Hepatocyte (in vitro differentiated cells): ENCODE results near the gene CUX1. TPM values are rescaled to one million over a fixed set of nuclear protein-coding genes. Genes with fewer than 3 reads are reported as not detected.

Experiments used
- DNase-seq: peaks from one replicate; pipeline ENCODE4 v3.0.0-alpha.2; 2016; ENCODE audit warnings: low spot score
- H2AFZ ChIP-seq: fragments of 200-600 bp; sonication (generic); 2 replicates; pipeline ENCODE4 v1.6.0; 2016; ENCODE audit warnings: antibody characterized with exemption, mild to moderate bottlenecking
- H3K27ac ChIP-seq: fragments of 200-600 bp; sonication (generic); 2 replicates; pipeline ENCODE4 v1.5.1; 2016; ENCODE audit warnings: mild to moderate bottlenecking
- H3K27me3 ChIP-seq: fragments of 200-600 bp; sonication (generic); 2 replicates; pipeline ENCODE4 v1.6.1; 2016
- H3K36me3 ChIP-seq: fragments of 200-600 bp; sonication (generic); replicated peaks from 2 replicates; pipeline ENCODE4 v1.5.1; 2016; ENCODE audit warnings: low read depth; ENCODE audit not compliant: insufficient read depth
- H3K4me1 ChIP-seq: fragments of 200-600 bp; sonication (generic); 2 replicates; pipeline ENCODE4 v1.5.1; 2016; ENCODE audit warnings: mild to moderate bottlenecking, moderate library complexity; ENCODE audit not compliant: insufficient read depth
- H3K4me2 ChIP-seq: fragments of 200-600 bp; sonication (generic); 2 replicates; pipeline ENCODE4 v1.6.0; 2016
- H3K4me3 ChIP-seq: fragments of 200-600 bp; sonication (generic); 2 replicates; pipeline ENCODE4 v1.5.1; 2016; ENCODE audit warnings: mild to moderate bottlenecking
- H3K79me2 ChIP-seq: fragments of 200-600 bp; sonication (generic); 2 replicates; pipeline ENCODE4 v1.6.0; 2017; ENCODE audit warnings: mild to moderate bottlenecking
- H3K9me2 ChIP-seq: fragments of 200-600 bp; sonication (generic); replicated peaks from 2 replicates; pipeline ENCODE4 v1.6.0; 2017; ENCODE audit warnings: mild to moderate bottlenecking; ENCODE audit not compliant: insufficient read depth
- H3K9me3 ChIP-seq: fragments of 200-600 bp; sonication (generic); 2 replicates; pipeline ENCODE4 v1.5.1; 2016; ENCODE audit warnings: low read depth, mild to moderate bottlenecking
- H4K20me1 ChIP-seq: fragments of 200-600 bp; sonication (generic); 2 replicates; pipeline ENCODE4 v1.6.0; 2016; ENCODE audit warnings: mild to moderate bottlenecking; ENCODE audit not compliant: insufficient read depth, poor library complexity, severe bottlenecking
- CTCF ChIP-seq: fragments of 200-600 bp; sonication (generic); IDR thresholded peaks from 2 replicates; pipeline ENCODE4 v1.5.1; 2016; ENCODE audit warnings: antibody characterized with exemption, mild to moderate bottlenecking; ENCODE audit not compliant: poor library complexity
- EZH2 ChIP-seq: fragments of 200-600 bp; sonication (generic); IDR thresholded peaks from 2 replicates; pipeline ENCODE4 v1.6.1; 2016; ENCODE audit warnings: antibody characterized with exemption, mild to moderate bottlenecking, borderline replicate concordance
- EZH2phosphoT487 ChIP-seq: fragments of 200-600 bp; sonication (generic); IDR thresholded peaks from one replicate; pipeline ENCODE4 v1.6.1; 2018; ENCODE audit warnings: antibody characterized with exemption, mild to moderate bottlenecking, low read depth, moderate library complexity; ENCODE audit not compliant: unreplicated experiment, severe bottlenecking
- WGBS: methylation state at CpG from one replicate; pipeline ENCODE4 v1.1.6; 2016; ENCODE audit warnings: low lambda C conversion rate; ENCODE audit errors: missing lambda C conversion rate; 5-methylcytosine and 5-hydroxymethylcytosine counted together
- polyA plus RNA-seq: library from polyadenylated mRNA; unstranded; fragments of >200 nt; fragmentation: Nextera tagmentation; extraction: Ambion mirVana; gene quantifications from 2 replicates; pipeline ENCODE4 v1.2.1, GENCODE V29; 2016
- total RNA-seq: library from RNA; depleted of rRNA; stranded (reverse); fragments of >200 nt; gene quantifications from 2 replicates; pipeline ENCODE4 v1.2.3, GENCODE V29; 2014

Gene CUX1
- total and polyA plus RNA-seq, 2 experiments from 2014 or later = 60.1 to 76.8 TPM

DNA sequence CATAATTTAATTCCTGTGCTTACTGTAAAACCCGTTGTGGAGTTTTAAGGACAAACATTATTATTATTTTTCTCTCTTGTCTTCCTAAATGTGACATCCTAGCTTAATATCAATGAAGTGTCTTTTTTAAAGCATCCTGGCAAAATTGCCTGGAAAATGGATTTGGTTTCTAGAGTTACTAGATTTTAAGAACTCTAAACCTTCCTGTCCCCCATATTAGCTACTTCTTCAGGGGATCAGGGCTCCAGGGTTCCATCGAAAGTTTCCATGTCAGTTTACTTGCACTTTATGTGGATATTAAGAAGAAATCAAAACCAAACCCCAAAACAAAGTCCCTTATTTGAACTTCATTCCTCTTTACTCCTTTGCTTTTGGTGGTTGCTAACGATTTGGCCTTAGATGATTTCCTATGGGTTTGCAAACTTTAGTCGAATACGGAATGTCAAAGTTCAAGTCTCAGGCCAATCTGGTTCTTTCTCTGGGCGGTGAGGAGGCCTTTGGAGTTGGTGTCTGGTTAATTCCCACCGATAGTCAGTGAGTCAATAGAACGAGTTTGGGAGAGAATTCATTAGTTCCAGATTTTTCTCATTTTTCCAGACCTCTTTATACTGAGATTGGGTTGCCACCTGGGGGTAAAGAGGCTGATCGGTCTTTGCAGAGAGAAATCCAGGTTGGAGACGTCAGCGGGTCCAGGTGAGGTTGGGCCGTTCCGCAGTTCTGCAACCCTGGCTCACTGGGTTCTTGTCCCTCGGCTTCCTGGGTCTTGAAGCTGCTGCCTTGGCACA lies 1.1 kb downstream of the CUX1 start:
- peak overlapping the region; percentile 79 for H3K4me2 ChIP-seq
- H3K27ac ChIP-seq = peak overlapping the region; percentile 92
- H2AFZ ChIP-seq = no peak overlapping the region
- H3K4me1 ChIP-seq = peaks cover 43% of the 10 kb centered on the region
- no peak for TF ChIP-seq EZH2
- no peak for TF ChIP-seq EZH2phosphoT487
- TF ChIP-seq CTCF = no peak
- peaks cover 56% of the 10 kb centered on the region for H4K20me1 ChIP-seq
- H3K9me2 ChIP-seq = no peaks in the 10 kb centered on the region
- 40% methylated on average over 14 of the region's 14 CpGs for WGBS
- H3K36me3 ChIP-seq = no peaks in the 10 kb centered on the region
- H3K4me3 ChIP-seq = peak overlapping the region; percentile 7
- H3K79me2 ChIP-seq = peaks cover 70% of the 10 kb centered on the region
- no peaks in the 10 kb centered on the region for H3K9me3 ChIP-seq
- DNase-seq = no peak
- H3K27me3 ChIP-seq = no peaks in the 10 kb centered on the region

- Histone ChIP-seq H4K20me1 (peaks cover 63% of the 10 kb centered on the region), H3K9me3 (no peaks in the 10 kb centered on the region), H3K4me2 (peak overlapping the region; percentile 79), H3K9me2 (no peaks in the 10 kb centered on the region), H3K36me3 (no peaks in the 10 kb centered on the region), H3K4me1 (peaks cover 43% of the 10 kb centered on the region), H3K79me2 (peaks cover 78% of the 10 kb centered on the region), H3K27me3 (no peaks in the 10 kb centered on the region), H3K27ac (peak overlapping the region; percentile 92), H3K4me3 (peak overlapping the region; percentile 7), H2AFZ (no peak overlapping the region)
- DNase-seq = no peak
- WGBS = 73% methylated on average over 2 of the region's 2 CpGs
- TF ChIP-seq EZH2phosphoT487 = no peak
- no peak for TF ChIP-seq EZH2
- TF ChIP-seq CTCF = no peak
Observed at GRCh38 chr7:101819183-101819582, 1.8 kb downstream of the CUX1 start.

- Histone ChIP-seq H3K4me2 (peak overlapping the region; percentile 79), H3K27ac (peak overlapping the region; percentile 92), H3K4me1 (peaks cover 43% of the 10 kb centered on the region), H3K36me3 (no peaks in the 10 kb centered on the region), H2AFZ (no peak overlapping the region), H3K4me3 (peak overlapping the region; percentile 7), H3K27me3 (no peaks in the 10 kb centered on the region), H3K9me2 (no peaks in the 10 kb centered on the region), H3K79me2 (peaks cover 86% of the 10 kb centered on the region), H3K9me3 (no peaks in the 10 kb centered on the region), H4K20me1 (peaks cover 67% of the 10 kb centered on the region)
- DNase-seq = no peak
- 47% methylated on average over 6 of the region's 6 CpGs for WGBS
- TF ChIP-seq EZH2phosphoT487 (no peak), EZH2 (no peak), CTCF (no peak)
Observed at GRCh38 chr7:101819913-101820522, 2.6 kb downstream of the CUX1 start.
